Measurements from ENCODE around the gene PKNOX1.

PKNOX1 gene

DNA sequence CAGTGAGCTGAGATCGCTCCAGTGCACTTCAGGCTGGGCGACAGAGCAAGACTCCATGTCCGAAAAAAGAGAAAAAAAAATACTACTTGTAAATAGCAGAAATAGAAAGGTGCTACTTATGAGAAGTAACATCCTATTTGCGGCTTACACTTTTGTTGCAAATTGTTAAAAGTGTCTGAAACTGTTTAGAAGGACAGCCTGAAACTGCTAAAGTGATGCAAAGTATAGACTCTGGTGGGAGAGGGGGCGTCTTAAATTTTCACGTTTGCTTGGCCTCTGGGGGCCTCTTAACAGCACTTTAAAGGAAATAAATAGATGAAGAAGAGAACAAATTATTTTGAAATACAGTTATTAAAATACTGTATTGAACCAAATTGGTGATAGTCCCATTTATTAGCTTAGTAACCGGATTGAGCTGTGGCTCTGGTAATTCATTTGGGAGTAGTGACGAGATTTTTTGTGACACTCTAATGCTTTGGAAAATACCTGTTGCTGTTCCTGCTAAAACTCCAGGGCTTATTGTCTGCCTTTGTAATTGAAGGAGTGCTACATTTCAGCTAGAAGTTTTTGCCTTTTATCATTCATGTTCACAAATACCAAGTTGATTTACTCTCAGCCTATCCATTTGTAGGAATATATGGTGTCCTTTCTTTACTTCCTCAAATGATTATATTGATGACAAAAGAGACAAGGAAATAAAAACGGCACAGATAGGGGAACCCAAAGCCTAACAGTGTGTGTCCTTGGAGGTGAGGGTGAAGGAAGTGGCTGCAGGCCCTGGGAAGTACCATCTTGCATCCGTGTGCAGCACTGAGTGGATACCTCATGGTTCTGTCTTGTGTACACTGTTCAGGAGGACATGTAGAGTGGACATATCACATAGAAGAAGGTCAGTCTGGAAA, 6.2 kb downstream of the PKNOX1 start:
- TF ChIP-seq, protein P1, sequence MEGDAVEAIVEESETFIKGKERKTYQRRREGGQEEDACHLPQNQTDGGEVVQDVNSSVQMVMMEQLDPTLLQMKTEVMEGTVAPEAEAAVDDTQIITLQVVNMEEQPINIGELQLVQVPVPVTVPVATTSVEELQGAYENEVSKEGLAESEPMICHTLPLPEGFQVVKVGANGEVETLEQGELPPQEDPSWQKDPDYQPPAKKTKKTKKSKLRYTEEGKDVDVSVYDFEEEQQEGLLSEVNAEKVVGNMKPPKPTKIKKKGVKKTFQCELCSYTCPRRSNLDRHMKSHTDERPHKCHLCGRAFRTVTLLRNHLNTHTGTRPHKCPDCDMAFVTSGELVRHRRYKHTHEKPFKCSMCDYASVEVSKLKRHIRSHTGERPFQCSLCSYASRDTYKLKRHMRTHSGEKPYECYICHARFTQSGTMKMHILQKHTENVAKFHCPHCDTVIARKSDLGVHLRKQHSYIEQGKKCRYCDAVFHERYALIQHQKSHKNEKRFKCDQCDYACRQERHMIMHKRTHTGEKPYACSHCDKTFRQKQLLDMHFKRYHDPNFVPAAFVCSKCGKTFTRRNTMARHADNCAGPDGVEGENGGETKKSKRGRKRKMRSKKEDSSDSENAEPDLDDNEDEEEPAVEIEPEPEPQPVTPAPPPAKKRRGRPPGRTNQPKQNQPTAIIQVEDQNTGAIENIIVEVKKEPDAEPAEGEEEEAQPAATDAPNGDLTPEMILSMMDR (IDR thresholded peaks at IDR 0.05; ENCODE audit: control insufficient read depth, insufficient read depth, low read depth, low read length, missing control alignments): no peak
- no peak overlapping the region for H3K4me3 ChIP-seq (ENCODE audit: control insufficient read depth, low read depth, low read length)
- DNase-seq (ENCODE audit: low read depth): no peak

DNA sequence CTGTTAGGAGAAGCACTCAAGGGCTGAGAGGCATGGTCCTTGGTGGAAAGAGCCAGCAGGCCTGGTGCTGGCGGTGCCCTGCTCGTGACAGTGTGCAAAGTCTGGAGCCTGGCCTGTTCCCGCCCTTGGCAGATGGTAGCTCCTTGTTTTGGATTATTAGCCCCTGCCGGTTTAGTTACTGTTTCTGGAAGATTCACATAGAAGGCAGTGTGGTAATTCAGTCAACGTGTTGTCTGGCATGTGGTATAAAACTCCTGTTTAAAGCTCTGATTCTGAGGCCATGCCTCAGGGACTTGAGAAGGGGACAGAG, 6.8 kb downstream of the PKNOX1 start:
- no peak overlapping the region for H3K4me3 ChIP-seq (ENCODE audit: control insufficient read depth, low read depth, low read length)
- TF ChIP-seq, protein P1 (IDR thresholded peaks at IDR 0.05; ENCODE audit: control insufficient read depth, insufficient read depth, low read depth, low read length, missing control alignments): no peak
- DNase-seq (ENCODE audit: low read depth): no peak

DNA sequence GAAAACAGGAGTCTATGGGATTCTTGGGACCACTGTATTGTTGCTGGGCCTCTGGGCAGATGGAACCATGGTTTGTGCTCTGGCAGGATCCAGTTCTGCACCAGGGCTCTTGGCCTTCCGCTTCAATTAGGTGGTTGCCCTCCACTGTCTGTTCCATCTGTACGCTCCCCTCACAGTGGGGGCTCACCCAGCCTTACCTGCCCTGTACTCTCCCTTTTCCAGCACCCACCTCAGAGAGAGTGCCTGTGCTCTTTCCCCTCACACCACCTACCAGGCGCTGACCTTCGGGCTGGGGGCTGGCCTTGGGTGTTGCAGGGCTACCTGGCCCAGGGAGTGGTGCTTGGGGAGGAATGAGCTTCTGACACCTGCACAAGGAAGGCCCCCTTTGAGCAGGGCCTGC, 7.5 kb downstream of the PKNOX1 start:
- H3K4me3 ChIP-seq (ENCODE audit: control insufficient read depth, low read depth, low read length): no peak overlapping the region
- TF ChIP-seq, protein P1 (IDR thresholded peaks at IDR 0.05; ENCODE audit: control insufficient read depth, insufficient read depth, low read depth, low read length, missing control alignments): no peak
- DNase-seq (ENCODE audit: low read depth): no peak

DNA sequence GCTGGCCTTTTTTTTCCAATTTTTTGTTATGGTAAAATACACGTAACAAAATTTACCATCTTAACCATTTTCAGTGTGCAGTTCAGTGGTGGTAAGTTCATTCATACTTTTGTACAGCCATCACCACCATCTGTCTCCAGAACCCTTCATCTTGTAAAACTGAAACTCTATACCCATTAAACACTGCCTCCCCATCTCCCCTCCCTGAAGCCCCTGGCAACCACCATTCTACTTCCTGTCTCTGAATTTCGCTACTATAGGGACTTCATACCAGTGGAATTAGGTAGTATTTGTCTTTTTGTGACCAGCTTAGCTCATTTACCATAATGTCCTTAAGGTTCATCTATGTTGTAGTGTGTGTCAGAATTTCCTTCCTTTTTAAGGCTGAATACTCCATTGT, 8.7 kb downstream of the PKNOX1 start:
- TF ChIP-seq, protein P1 (IDR thresholded peaks at IDR 0.05; ENCODE audit: control insufficient read depth, insufficient read depth, low read depth, low read length, missing control alignments): no peak

DNA sequence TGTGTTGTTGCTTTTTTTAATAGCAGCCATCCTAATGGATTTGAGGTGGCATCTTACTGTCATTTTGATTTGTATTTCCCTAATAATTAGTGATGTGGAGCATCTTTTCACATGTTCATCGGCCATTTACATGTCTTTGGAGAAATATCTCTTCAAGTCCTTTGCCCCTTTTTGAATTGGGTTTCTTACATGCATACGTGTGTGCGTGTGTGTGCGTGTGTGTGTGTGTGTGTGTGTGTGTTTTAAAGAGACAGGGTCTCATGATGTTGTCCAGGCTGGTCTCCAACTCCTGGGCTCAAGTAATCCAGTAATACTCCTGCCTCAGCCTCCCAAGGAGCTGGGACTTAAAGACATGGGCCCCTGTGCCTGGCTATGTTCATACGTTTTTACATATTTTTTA, 9.5 kb downstream of the PKNOX1 start:
- TF ChIP-seq, protein P1 (IDR thresholded peaks at IDR 0.05; ENCODE audit: control insufficient read depth, insufficient read depth, low read depth, low read length, missing control alignments): no peak
- H3K4me3 ChIP-seq (ENCODE audit: control insufficient read depth, low read depth, low read length): no peak overlapping the region
- DNase-seq (ENCODE audit: low read depth): no peak

More for the DNA sequence above, 8.7 kb downstream of the PKNOX1 start:
- H3K4me3 ChIP-seq (ENCODE audit: control insufficient read depth, low read depth, low read length): no peak overlapping the region
- no peak for DNase-seq (ENCODE audit: low read depth)

DNA sequence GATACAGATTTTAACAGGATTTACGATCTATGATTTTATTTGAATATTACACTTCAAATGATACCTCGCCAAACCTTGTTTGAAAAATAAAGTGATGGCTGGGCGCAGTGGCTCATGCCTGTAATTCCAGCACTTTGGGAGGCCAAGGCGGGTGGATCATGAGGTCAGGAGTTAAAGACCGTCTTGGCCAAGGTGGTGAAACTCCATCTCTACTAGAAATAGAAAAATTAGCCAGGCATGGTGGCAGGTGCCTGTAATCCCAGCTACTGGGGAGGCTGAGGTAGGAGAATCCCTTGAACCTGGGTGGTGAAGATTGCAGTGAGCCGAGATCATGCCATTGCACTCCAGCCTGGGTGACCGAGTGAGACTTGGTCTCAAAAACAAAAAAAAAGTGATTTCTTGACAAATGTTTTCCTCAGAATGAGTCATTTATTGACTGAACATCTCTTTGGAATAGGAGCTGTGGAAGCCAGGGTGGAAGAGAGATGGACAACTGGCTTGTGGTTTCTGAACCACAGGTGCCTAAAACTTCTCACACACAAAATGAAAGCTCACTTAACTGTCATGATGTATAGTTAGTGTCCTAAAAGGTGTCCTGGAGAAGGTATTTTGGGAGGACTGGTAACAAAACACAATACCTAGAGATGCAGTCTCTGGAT, 11.9 kb downstream of the PKNOX1 start:
- DNase-seq (ENCODE audit: low read depth): no peak
- no peak overlapping the region for H3K4me3 ChIP-seq (ENCODE audit: control insufficient read depth, low read depth, low read length)
- TF ChIP-seq, protein P1 (IDR thresholded peaks at IDR 0.05; ENCODE audit: control insufficient read depth, insufficient read depth, low read depth, low read length, missing control alignments): no peak
